Bronchial epithelial cell (primary cell): Measurements from ENCODE around the gene PSMB2. TPM values are rescaled to one million over a fixed set of nuclear protein-coding genes. Genes with fewer than 3 reads are reported as not detected.
"Not testable (repeated sequence)": the region's sequence is repeated elsewhere in the genome, so short reads cannot be mapped to it uniquely, and the experiment has no call there.

ENCODE experiments used
- DNase-seq: peaks from one replicate; pipeline ENCODE4 v3.0.0-alpha.2; 2010; ENCODE audit warnings: low read depth
- FAIRE-seq: peaks from 2 replicates; lab custom pipeline; 2011; peaks lifted over from hg19 to GRCh38; lab: Jason Lieb, UNC
- H3K27me3 ChIP-seq: 2 replicates; pipeline ENCODE4 v1.5.1; 2011; ENCODE audit warnings: low read length; ENCODE audit not compliant: control insufficient read depth, insufficient read depth
- H3K36me3 ChIP-seq: 2 replicates; pipeline ENCODE4 v1.5.1; 2011; ENCODE audit warnings: low read length; ENCODE audit not compliant: control insufficient read depth, insufficient read depth
- H3K4me3 ChIP-seq: 2 replicates; pipeline ENCODE4 v1.5.1; 2011; ENCODE audit warnings: mild to moderate bottlenecking, low read depth, low read length, control low read depth
- CTCF ChIP-seq: IDR thresholded peaks from 2 replicates; pipeline ENCODE4 v1.5.1; 2011; ENCODE audit warnings: mild to moderate bottlenecking, moderate library complexity, low read length, control low read depth, inconsistent platforms; ENCODE audit not compliant: insufficient read depth, severe bottlenecking
- total RNA-seq: library from RNA; depleted of rRNA; stranded (reverse); fragments of >200 nt; gene quantifications from 2 replicates; pipeline ENCODE4 v1.2.1, GENCODE V29; 2014

The PSMB2 gene
- total RNA-seq, 1 donor from 2014 or later: 12.4 TPM

- FAIRE-seq: no peak
- H3K27me3 ChIP-seq: no peaks in the 10 kb centered on the region
- no peaks in the 10 kb centered on the region for H3K36me3 ChIP-seq
- DNase-seq: no peak
- H3K4me3 ChIP-seq: no peak overlapping the region
- TF ChIP-seq CTCF: no peak
Observed at GRCh38 chr1:35587736-35588135, 53.6 kb downstream of the PSMB2 start.

- no peak overlapping the region for H3K4me3 ChIP-seq
- FAIRE-seq (no peak), DNase-seq (no peak)
- no peaks in the 10 kb centered on the region for H3K27me3 ChIP-seq
- no peak for TF ChIP-seq CTCF
- H3K36me3 ChIP-seq: no peaks in the 10 kb centered on the region
Observed at GRCh38 chr1:35586808-35587207, 54.5 kb downstream of the PSMB2 start.

- H3K27me3 ChIP-seq, H3K36me3 ChIP-seq, FAIRE-seq, H3K4me3 ChIP-seq, DNase-seq: not testable (repeated sequence)
Observed at GRCh38 chr1:35585805-35586204, 55.5 kb downstream of the PSMB2 start.

GRCh38 chr1:35585281-35585680 lies 56.0 kb downstream of the PSMB2 start:
- TF ChIP-seq CTCF: no peak
- Histone ChIP-seq H3K36me3 (no peaks in the 10 kb centered on the region), H3K27me3 (no peaks in the 10 kb centered on the region), H3K4me3 (no peak overlapping the region)
- DNase-seq (no peak), FAIRE-seq (no peak)

- FAIRE-seq, H3K36me3 ChIP-seq: not testable (repeated sequence)
Observed at GRCh38 chr1:35581621-35582020, 59.7 kb downstream of the PSMB2 start.

GRCh38 chr1:35580949-35581388 lies 60.4 kb downstream of the PSMB2 start:
- Histone ChIP-seq H3K36me3 (no peaks in the 10 kb centered on the region), H3K4me3 (no peak overlapping the region), H3K27me3 (no peaks in the 10 kb centered on the region)
- DNase-seq (no peak), FAIRE-seq (no peak)
- TF ChIP-seq CTCF: no peak

More at GRCh38 chr1:35581621-35582020, 59.7 kb downstream of the PSMB2 start:
- H3K27me3 ChIP-seq, DNase-seq, H3K4me3 ChIP-seq: not testable (repeated sequence)
